GM12875 (cell line): ENCODE measurements around the gene SOCS7.

Experiments used
- H3K4me3 ChIP-seq: one replicate; pipeline ENCODE4 v1.5.1; 2011; ENCODE audit warnings: low read depth, low read length, control low read depth
- CTCF ChIP-seq: IDR thresholded peaks from 2 replicates; pipeline ENCODE4 v1.5.1; 2011; ENCODE audit warnings: low read depth, mild to moderate bottlenecking, control low read depth, inconsistent platforms, low read length, moderate library complexity, borderline replicate concordance; ENCODE audit not compliant: insufficient read depth

The SOCS7 gene

GRCh38 chr17:38447502-38448085 is 96.0 kb downstream of the SOCS7 start:
- TF ChIP-seq CTCF = no peak
- no peak overlapping the region for H3K4me3 ChIP-seq

- no peak for TF ChIP-seq CTCF
- H3K4me3 ChIP-seq = no peak overlapping the region
Measured at GRCh38 chr17:38448208-38448771, 96.6 kb downstream of the SOCS7 start.

GRCh38 chr17:38449364-38449763 is 97.7 kb downstream of the SOCS7 start:
- no peak for TF ChIP-seq CTCF
- H3K4me3 ChIP-seq = no peak overlapping the region

GRCh38 chr17:38450557-38451029 is 98.9 kb downstream of the SOCS7 start:
- H3K4me3 ChIP-seq = no peak overlapping the region
- TF ChIP-seq CTCF = no peak

GRCh38 chr17:38451030-38451839 is 99.6 kb downstream of the SOCS7 start:
- no peak overlapping the region for H3K4me3 ChIP-seq
- no peak for TF ChIP-seq CTCF

- TF ChIP-seq CTCF = no peak
- H3K4me3 ChIP-seq = no peak overlapping the region
Measured at GRCh38 chr17:38451840-38452529, 100.3 kb downstream of the SOCS7 start.
